ENCODE results near the gene DOCK8.

- TF ChIP-seq POLR2AphosphoS5 (IDR thresholded peaks at IDR 0.05), result no peak
- TF ChIP-seq CTCF (IDR thresholded peaks at IDR 0.05), result no peak
Measured at GRCh38 chr9:511861-512260, 297.2 kb downstream of the DOCK8 start.
